ENCODE measurements around the gene TP63. TPM values are rescaled to one million over a fixed set of nuclear protein-coding genes. Genes with fewer than 3 reads are reported as not detected.

TP63 gene
- total and polyA plus RNA-seq, 9 donors = 7.0 to 26.5 (median 14.8) TPM

DNA sequence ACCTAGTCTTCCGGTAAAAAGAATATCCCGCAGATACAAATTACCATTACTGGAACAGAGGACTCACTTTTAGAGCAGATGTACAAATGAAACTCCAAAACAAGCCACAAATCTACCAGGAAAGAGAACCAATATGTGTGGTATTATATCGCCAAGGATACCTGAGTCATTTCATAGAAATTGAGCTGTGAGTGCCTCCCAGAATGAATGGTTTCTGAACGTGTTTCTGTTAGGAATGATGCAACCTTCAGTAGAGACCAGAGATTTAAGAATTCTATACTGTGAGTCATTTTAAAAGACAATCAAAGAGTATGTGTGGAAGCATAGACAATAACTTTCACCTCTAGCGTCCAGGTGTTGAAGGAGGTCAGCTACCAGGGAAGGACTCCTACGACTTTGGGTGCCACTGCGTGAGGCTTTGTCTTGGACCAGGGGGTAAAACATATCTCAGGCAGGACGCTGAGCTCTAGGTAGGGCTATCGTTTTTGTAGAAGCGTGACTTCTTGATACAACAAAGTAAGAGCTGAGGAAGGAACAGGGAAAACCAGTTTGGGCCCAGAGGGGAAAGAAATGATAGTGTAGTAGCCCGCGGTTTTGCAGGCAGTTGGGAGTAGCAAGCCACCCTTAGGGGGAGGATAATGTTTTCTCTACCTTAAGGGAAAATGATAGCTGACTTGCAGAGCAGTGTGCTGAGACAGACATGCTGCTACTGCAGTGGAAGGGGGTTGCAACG, 210.4 kb downstream of the TP63 start:
- Histone ChIP-seq H3K27me3 (ENCODE audit: control insufficient read depth, insufficient read depth, low read length) (no peaks in the 10 kb centered on the region), H3K4me3 (ENCODE audit: low read length) (no peak overlapping the region), H3K9me3 (replicated peaks; ENCODE audit: control insufficient read depth, low read depth, low read length) (no peaks in the 10 kb centered on the region), H3K27ac (ENCODE audit: low read length) (no peak overlapping the region), H3K4me1 (ENCODE audit: control insufficient read depth, insufficient read depth, low read length) (no peaks in the 10 kb centered on the region), H3K36me3 (ENCODE audit: control insufficient read depth, insufficient read depth, low read length) (no peaks in the 10 kb centered on the region)
- no peak for DNase-seq
- 81% methylated on average over 8 of the region's 13 CpGs for WGBS (ENCODE audit: insufficient coverage)

DNA sequence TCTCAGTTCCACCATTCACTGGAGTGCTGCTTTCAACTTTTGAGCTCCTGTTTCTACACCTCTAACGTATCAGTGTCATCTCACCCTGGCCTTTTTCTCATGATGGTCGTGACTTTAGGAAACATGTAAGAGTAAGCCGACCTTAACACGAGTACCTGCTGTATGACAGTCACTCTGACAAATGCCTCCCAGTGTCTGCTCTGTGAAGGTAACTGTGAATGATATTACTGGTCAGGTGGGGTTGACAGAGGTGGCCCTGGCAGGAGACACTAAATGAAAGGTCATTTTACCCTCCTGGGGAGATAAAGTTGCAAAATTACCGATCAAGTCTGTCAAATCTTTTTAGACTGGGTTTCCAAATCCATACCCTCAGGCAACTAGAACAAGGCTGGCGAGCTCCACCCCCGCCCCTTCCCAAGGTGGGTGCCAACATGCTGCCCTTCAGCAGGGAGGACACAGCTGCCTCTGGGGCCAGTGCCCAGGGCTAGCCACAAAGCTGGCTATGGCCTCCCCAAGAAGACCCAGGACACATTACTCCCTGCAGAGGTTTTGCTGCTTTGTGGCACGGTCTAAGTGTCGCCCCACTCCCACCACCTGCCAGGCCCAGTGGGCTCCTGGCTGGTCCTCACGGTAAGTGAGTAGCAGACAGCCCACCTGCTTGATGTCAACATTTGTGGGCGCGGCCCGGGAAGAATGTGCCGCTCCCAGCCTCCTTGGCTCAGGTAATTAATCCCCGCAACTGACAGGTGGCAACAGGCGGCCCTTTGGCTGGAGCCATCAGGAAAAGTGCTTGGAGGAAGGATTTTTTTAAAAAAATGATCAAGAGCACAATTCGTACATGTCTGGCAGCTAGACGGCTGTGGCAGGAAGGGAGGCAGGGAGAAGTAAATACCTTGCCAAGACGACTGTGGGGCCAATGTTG, 211.8 kb downstream of the TP63 start:
- no peaks in the 10 kb centered on the region for H3K27me3 ChIP-seq (ENCODE audit: control insufficient read depth, insufficient read depth, low read length)
- DNase-seq = no peak
- H3K4me1 ChIP-seq (ENCODE audit: control insufficient read depth, insufficient read depth, low read length) = no peaks in the 10 kb centered on the region
- H3K27ac ChIP-seq (ENCODE audit: low read length) = no peak overlapping the region
- H3K4me3 ChIP-seq (ENCODE audit: low read length) = no peak overlapping the region
- H3K36me3 ChIP-seq (ENCODE audit: control insufficient read depth, insufficient read depth, low read length) = no peaks in the 10 kb centered on the region
- no peaks in the 10 kb centered on the region for H3K9me3 ChIP-seq (replicated peaks; ENCODE audit: control insufficient read depth, low read depth, low read length)
- 75% methylated on average over 19 of the region's 19 CpGs for WGBS (ENCODE audit: insufficient coverage)

DNA sequence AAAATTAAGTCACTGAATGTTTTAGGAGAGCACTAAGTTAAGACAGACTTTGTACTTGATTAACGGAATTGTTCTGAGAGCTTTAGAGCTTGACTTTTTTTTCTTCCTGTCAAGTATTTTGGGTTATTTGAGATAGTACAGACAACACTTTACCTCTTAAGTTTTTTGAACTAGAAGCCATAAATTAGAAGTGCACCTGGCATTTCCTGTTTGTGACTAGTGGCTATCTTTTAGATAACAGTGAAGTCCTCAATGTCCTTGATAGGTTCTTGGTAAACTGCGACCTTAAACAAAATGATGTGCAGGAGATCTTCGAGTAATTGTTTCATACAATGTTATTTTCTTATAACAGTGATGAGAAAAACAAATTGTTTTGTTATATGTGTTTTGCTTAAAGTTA, 213.9 kb downstream of the TP63 start:
- Histone ChIP-seq H3K4me3 (ENCODE audit: low read length) (no peak overlapping the region), H3K9me3 (replicated peaks; ENCODE audit: control insufficient read depth, low read depth, low read length) (no peaks in the 10 kb centered on the region), H3K27me3 (ENCODE audit: control insufficient read depth, insufficient read depth, low read length) (no peaks in the 10 kb centered on the region), H3K4me1 (ENCODE audit: control insufficient read depth, insufficient read depth, low read length) (no peaks in the 10 kb centered on the region), H3K27ac (ENCODE audit: low read length) (no peak overlapping the region), H3K36me3 (ENCODE audit: control insufficient read depth, insufficient read depth, low read length) (no peaks in the 10 kb centered on the region)
- no peak for DNase-seq
- 80% methylated on average over 1 of the region's 3 CpGs for WGBS (ENCODE audit: insufficient coverage)

DNA sequence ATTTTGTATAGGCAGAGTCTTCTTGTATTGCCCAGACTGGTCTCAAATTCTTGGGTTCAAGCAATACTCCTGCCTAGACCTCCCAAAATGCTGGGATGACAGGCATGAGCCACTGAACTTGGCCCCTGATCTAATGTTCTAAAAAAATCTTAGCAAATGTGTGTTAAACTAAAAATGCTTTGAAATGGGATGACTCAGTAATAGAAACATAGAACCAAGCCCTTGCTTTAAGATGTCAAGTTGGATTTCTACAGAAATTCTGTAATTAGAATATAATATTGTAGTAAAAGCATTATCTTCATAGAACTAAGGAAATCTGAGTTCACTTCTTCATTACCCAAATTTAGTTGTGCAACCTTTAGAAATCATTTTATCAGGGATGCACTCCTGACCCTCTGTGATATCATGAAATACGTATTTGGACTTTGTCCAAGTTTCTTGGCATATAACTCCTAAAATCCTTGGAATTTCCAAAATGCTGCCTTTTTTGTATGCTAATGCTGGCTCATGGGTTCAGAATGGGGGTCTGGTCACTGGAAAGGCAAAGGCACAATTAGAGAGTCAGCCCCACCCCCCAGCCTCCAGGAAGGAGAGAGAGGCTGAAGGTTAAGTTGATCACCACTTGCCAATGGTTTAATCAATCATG, 217.3 kb downstream of the TP63 start:
- Histone ChIP-seq H3K36me3 (ENCODE audit: control insufficient read depth, insufficient read depth, low read length) (no peaks in the 10 kb centered on the region), H3K9me3 (replicated peaks; ENCODE audit: control insufficient read depth, low read depth, low read length) (no peaks in the 10 kb centered on the region), H3K4me3 (ENCODE audit: low read length) (no peak overlapping the region), H3K4me1 (ENCODE audit: control insufficient read depth, insufficient read depth, low read length) (no peaks in the 10 kb centered on the region), H3K27me3 (ENCODE audit: control insufficient read depth, insufficient read depth, low read length) (no peaks in the 10 kb centered on the region), H3K27ac (ENCODE audit: low read length) (no peak overlapping the region)
- no peak for DNase-seq
- no CpG with 5 or more reads among the region's 1 CpG for WGBS (ENCODE audit: insufficient coverage)

DNA sequence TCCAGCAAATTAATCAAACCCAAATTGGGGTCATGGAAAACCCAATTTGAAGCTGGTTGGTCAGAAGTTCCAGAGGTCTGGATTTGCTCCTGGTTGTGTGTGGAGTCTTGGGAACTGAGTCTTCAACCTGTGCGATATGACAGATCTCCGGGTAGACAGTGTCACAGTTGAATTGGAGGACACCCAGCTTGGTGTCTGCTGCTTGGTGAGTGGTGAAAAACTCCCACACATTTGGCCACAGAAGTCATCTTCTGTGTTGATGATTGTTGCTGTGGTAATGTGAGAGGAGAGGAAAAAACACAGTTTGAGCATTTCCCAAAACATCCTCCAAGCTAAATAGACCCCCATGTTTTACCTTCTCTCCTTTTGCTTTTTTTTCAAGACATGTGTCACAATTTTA, 218.1 kb downstream of the TP63 start:
- Histone ChIP-seq H3K27me3 (ENCODE audit: control insufficient read depth, insufficient read depth, low read length) (no peaks in the 10 kb centered on the region), H3K4me3 (ENCODE audit: low read length) (no peak overlapping the region), H3K9me3 (replicated peaks; ENCODE audit: control insufficient read depth, low read depth, low read length) (no peaks in the 10 kb centered on the region), H3K4me1 (ENCODE audit: control insufficient read depth, insufficient read depth, low read length) (no peaks in the 10 kb centered on the region), H3K36me3 (ENCODE audit: control insufficient read depth, insufficient read depth, low read length) (no peaks in the 10 kb centered on the region), H3K27ac (ENCODE audit: low read length) (no peak overlapping the region)
- no peak for DNase-seq
- no CpG with 5 or more reads among the region's 2 CpGs for WGBS (ENCODE audit: insufficient coverage)

DNA sequence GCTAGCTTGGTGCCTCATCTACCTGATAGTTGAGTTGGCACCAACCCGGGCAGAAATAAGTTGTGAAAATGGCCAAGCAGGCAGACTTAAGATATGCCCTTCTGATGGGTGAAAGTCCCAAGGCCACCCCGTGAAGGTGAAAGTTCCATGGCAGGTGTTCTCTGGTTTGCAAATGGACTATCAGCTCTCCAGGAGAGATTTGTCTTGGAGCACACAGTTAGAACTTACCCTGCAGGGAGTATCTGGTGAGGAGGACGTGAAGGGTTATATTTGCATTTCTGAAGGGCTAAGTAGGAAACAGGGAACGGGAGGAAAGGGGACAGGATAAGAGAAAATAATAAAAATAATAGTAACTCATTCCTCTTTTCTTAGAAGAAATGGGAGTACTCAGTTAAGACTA, 220.5 kb downstream of the TP63 start:
- H3K4me3 ChIP-seq (ENCODE audit: low read length) = no peak overlapping the region
- no peaks in the 10 kb centered on the region for H3K4me1 ChIP-seq (ENCODE audit: control insufficient read depth, insufficient read depth, low read length)
- no peak overlapping the region for H3K27ac ChIP-seq (ENCODE audit: low read length)
- 68% methylated on average over 2 of the region's 4 CpGs for WGBS (ENCODE audit: insufficient coverage)
- no peaks in the 10 kb centered on the region for H3K36me3 ChIP-seq (ENCODE audit: control insufficient read depth, insufficient read depth, low read length)
- H3K9me3 ChIP-seq (replicated peaks; ENCODE audit: control insufficient read depth, low read depth, low read length) = no peaks in the 10 kb centered on the region
- DNase-seq = no peak
- H3K27me3 ChIP-seq (ENCODE audit: control insufficient read depth, insufficient read depth, low read length) = no peaks in the 10 kb centered on the region

DNA sequence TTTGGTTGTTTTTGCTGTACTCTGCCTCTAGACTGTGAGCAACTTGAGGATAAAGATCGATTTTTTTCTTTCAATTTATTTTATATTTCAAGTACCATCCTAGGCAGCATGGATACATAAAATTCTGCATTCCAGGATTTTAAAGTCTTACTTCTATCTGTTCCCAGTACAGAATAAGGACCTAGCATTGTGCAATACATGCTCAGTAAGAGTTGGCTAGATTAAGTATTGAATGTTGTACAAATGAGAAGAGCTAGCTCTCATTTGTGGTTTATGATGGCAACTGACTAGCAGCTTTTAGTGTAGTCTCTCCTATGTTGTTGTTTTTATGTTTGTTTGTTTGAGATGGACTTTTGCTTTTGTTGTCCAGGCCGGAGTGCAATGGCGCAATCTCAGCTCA, 222.7 kb downstream of the TP63 start:
- Histone ChIP-seq H3K4me1 (ENCODE audit: control insufficient read depth, insufficient read depth, low read length) (no peaks in the 10 kb centered on the region), H3K4me3 (ENCODE audit: low read length) (no peak overlapping the region), H3K9me3 (replicated peaks; ENCODE audit: control insufficient read depth, low read depth, low read length) (peaks cover 2% of the 10 kb centered on the region), H3K27ac (ENCODE audit: low read length) (no peak overlapping the region), H3K36me3 (ENCODE audit: control insufficient read depth, insufficient read depth, low read length) (no peaks in the 10 kb centered on the region), H3K27me3 (ENCODE audit: control insufficient read depth, insufficient read depth, low read length) (no peaks in the 10 kb centered on the region)
- 89% methylated on average over 2 of the region's 3 CpGs for WGBS (ENCODE audit: insufficient coverage)
- no peak for DNase-seq

DNA sequence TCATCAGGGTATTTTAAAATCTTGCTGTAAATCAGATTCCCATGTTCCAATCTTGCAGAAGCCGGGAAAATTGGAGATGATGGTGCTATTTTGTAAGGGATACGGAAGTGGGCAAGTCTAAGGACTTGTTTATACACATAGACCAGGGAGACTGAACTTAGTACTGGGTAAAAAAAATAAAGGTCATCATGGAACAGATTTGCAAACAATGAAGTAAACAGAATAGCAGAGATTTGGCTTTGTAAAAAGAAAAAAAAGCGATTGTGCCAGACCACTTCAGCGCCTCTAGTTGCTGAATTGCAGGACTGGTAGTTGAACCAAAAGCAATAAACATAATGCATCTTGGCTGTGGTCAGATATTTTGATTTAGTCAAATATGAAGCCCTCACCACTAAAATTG, 229.1 kb downstream of the TP63 start:
- WGBS (ENCODE audit: insufficient coverage) = 100% methylated on average over 1 of the region's 4 CpGs
- H3K36me3 ChIP-seq (ENCODE audit: control insufficient read depth, insufficient read depth, low read length) = no peaks in the 10 kb centered on the region
- H3K4me3 ChIP-seq (ENCODE audit: low read length) = no peak overlapping the region
- DNase-seq = no peak
- no peak overlapping the region for H3K27ac ChIP-seq (ENCODE audit: low read length)
- H3K4me1 ChIP-seq (ENCODE audit: control insufficient read depth, insufficient read depth, low read length) = no peaks in the 10 kb centered on the region
- H3K9me3 ChIP-seq (replicated peaks; ENCODE audit: control insufficient read depth, low read depth, low read length) = peaks cover 2% of the 10 kb centered on the region
- H3K27me3 ChIP-seq (ENCODE audit: control insufficient read depth, insufficient read depth, low read length) = no peaks in the 10 kb centered on the region

DNA sequence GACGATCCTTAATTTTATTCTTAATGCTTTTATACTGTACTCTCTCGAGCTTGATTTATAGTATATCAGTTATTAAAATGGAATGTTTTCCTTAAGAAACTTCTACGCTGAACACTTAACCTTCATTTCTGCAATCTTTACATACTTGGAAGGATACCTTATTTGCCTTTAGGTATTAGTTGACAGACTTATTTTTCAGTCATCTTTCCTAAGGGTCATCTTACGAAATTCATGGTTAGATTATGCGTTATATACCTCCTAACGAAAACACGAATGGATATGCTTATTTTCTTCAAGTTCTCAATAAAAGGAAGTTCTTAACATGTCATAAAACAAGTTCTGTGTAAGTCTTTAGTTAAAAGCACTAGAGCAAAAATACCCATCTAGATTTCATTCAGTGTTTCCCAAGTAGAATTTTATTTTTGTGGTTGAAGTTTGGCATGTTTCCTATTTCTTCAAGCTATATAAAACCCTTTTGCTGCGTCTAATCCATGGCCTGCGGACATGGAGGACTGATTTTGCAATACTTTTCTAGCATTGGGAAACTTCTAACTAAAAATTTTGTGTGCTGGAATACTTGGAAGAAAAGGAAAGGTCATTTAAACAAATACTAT, 231.3 kb downstream of the TP63 start:
- Histone ChIP-seq H3K9me3 (replicated peaks; ENCODE audit: control insufficient read depth, low read depth, low read length) (peaks cover 2% of the 10 kb centered on the region), H3K4me1 (ENCODE audit: control insufficient read depth, insufficient read depth, low read length) (no peaks in the 10 kb centered on the region), H3K4me3 (ENCODE audit: low read length) (no peak overlapping the region), H3K36me3 (ENCODE audit: control insufficient read depth, insufficient read depth, low read length) (no peaks in the 10 kb centered on the region), H3K27ac (ENCODE audit: low read length) (no peak overlapping the region), H3K27me3 (ENCODE audit: control insufficient read depth, insufficient read depth, low read length) (no peaks in the 10 kb centered on the region)
- WGBS (ENCODE audit: insufficient coverage) = no CpG with 5 or more reads among the region's 9 CpGs
- no peak for DNase-seq

DNA sequence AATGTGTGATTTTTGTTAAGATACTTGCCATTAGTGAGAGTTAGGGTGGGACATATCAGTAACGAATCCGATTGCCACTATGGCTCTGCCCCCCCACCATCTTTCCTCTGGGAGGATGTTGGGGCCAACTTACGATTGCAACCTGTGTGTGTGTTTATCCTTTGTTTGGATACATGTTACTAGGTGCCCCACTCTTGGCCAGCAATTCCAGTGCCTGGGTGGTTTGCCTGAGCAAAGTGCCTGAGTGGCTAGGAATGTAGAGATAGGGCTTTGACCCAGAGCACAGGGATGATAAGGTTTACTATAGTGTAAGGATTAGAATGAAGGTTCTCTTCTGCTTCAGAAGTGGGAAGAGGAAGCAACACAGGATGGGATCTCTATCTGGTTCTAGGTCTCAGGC, 231.8 kb downstream of the TP63 start:
- no peaks in the 10 kb centered on the region for H3K4me1 ChIP-seq (ENCODE audit: control insufficient read depth, insufficient read depth, low read length)
- H3K9me3 ChIP-seq (replicated peaks; ENCODE audit: control insufficient read depth, low read depth, low read length) = peaks cover 2% of the 10 kb centered on the region
- DNase-seq = no peak
- no peak overlapping the region for H3K4me3 ChIP-seq (ENCODE audit: low read length)
- no peaks in the 10 kb centered on the region for H3K36me3 ChIP-seq (ENCODE audit: control insufficient read depth, insufficient read depth, low read length)
- no peak overlapping the region for H3K27ac ChIP-seq (ENCODE audit: low read length)
- no CpG with 5 or more reads among the region's 3 CpGs for WGBS (ENCODE audit: insufficient coverage)
- no peaks in the 10 kb centered on the region for H3K27me3 ChIP-seq (ENCODE audit: control insufficient read depth, insufficient read depth, low read length)

Measured in muscle of leg (tissue), 11 donors.